ENCODE results near the gene PEMT.

- TF ChIP-seq CTCF (conservative IDR thresholded peaks at IDR 0.05; ENCODE audit: low read depth, low read length) (no peak), EZH2phosphoT487 (IDR thresholded peaks at IDR 0.05; ENCODE audit: borderline replicate concordance, low read length) (no peak)
Measured at GRCh38 chr17:17479209-17479608, 112.3 kb downstream of the PEMT start.

Data from PC-3 (cell line).